ENCODE results near the gene IGF2.

IGF2 gene

DNA sequence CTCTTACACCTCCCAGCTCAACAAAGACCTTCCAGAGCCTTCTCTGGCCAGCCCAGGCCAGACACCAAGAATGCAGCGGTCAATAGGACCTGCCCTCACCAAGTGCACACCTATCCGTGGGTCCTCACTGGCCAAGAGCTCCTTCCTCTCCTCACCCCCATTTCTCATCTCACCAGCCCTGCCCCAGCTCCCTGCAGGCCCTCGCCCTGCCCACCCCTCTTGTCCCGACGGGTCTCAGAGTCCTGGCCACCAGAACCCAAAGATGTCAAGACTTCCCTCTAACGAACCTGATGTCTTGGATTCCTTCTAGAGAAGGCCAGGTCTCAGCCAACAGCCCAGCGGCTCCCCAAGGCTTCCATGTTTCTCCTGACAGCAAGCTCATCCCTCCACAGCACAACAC lies 43.6 kb downstream of the IGF2 start:
- no peak for TF ChIP-seq CTCF (IDR thresholded peaks at IDR 0.05; ENCODE audit: extremely low read depth, missing control alignments)
- no peak for DNase-seq (ENCODE audit: low spot score)

GRCh38 chr11:2095198-2095520 lies 44.0 kb downstream of the IGF2 start:
- no peak for DNase-seq (ENCODE audit: low spot score)
- TF ChIP-seq CTCF (IDR thresholded peaks at IDR 0.05; ENCODE audit: extremely low read depth, missing control alignments): no peak

DNA sequence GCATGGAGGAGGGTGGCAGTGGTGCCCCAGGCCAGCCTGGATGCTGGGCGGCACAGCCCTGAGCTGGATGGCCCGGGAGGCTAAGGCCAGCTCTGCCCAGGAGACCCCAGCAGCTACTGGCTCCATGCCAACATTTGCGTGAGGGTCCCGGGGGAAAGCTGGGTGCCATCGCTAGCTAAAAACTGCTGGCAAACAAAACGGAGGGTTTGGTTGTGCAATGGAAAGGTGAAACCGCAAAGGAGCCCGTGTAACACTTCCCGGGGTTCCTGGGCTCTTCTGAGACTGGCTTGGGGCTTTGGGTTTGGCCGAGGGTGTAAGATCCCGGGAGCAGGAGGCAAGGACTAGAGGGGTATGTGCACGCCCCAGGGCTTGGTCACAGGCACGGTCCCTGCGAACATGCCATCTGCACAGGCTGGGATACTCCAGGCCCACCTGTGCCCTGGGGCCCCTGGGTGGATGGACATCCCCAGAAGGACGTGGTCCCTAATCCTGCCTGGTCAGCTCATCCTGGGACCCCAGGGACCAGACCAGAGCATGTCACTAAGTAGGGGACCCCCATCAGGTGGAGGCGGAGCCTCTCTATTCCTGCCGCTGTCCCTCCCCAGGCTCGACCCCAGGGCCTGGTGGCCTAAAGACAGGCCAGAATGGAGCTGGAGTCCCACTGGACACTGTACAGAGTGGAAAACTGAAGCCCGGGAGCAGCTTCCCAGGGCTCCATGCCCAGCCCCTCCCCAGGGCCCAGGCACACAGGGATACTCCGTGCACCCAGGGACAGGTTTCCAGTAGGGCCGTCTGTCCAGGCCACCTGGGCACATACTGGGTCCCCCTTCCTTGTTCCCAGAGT lies 44.6 kb downstream of the IGF2 start:
- DNase-seq (ENCODE audit: low spot score): no peak
- no peak for TF ChIP-seq CTCF (IDR thresholded peaks at IDR 0.05; ENCODE audit: extremely low read depth, missing control alignments)

- no peak for DNase-seq (ENCODE audit: low spot score)
Measured at GRCh38 chr11:2093575-2094353, 45.4 kb downstream of the IGF2 start.

DNA sequence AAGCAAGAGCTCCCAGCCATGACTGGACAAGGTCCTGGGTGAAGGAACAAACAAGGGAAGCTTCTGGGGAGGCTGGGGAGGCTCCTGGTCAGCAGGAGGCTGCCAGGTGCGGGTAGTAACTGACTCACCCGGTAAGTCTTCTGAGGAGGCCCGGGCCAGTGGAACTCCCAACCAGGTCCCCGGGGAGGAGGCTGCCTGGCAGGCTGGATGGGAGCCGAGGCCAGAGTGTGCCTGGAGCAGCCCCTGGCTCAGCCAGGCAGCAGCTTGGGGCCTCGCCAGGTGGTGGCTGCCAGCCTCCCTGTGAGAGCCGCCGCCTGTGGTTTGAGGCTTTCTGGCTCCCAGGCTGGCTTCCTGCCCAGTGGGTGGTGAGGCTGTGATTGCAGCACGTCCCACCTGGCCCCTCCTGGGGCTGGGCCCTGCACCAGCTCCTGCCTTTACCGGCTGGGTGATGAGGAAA lies 46.2 kb downstream of the IGF2 start:
- no peak for TF ChIP-seq CTCF (IDR thresholded peaks at IDR 0.05; ENCODE audit: extremely low read depth, missing control alignments)
- DNase-seq (ENCODE audit: low spot score): no peak

More at GRCh38 chr11:2093575-2094353, 45.4 kb downstream of the IGF2 start:
- no peak for TF ChIP-seq CTCF (IDR thresholded peaks at IDR 0.05; ENCODE audit: extremely low read depth, missing control alignments)

DNA sequence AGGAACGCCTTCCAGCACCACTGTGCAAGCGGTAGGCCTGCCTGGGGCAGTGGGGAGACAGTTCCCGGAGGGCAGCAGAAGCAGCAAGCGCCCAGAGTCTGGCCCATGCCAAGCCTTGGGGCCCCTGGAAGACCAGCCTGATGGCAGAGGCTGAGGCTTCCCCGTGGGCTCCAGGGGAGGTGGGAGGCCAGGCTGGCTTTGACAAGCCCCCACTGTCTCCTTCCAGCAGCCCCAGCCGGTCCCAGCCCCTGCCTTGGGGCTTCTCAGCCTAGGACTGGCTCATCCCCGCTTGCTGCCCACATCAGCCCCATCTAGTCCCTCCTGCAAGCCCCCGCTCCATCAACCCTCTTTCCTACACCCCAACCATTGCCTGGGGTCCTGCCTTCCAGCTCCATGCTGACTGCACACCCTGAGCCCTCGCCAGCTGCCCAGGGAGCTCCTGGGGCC lies 46.7 kb downstream of the IGF2 start:
- no peak for DNase-seq (ENCODE audit: low spot score)
- no peak for TF ChIP-seq CTCF (IDR thresholded peaks at IDR 0.05; ENCODE audit: extremely low read depth, missing control alignments)
